Measurements from ENCODE around the gene ZNF41. TPM values are rescaled to one million over a fixed set of nuclear protein-coding genes. Genes with fewer than 3 reads are reported as not detected.
A peak's percentile ranks its signal among the peaks of the same experiment; 100 is the strongest.

The ZNF41 gene
- total and polyA plus RNA-seq, 2 donors (not counting 3 experiments of a cell fraction or from before 2014, with no cell fraction given): 2.9 to 7.5 TPM

- Histone ChIP-seq H3K4me3 (replicated peaks in 1 of 3; ENCODE audit: insufficient read depth in 1 of 3, low read depth in 1 of 3, low read length in 3 of 3) (peak overlapping the region in 2 of 3 experiments; percentile 56 to 66), H3K4me1 (ENCODE audit: control insufficient read depth, extremely low read depth, insufficient read depth, low read length) (peaks cover under 1% of the 10 kb centered on the region), H3K36me3 (ENCODE audit: control insufficient read depth in 2 of 2, extremely low read depth in 1 of 2, insufficient read depth in 2 of 2, low read length in 2 of 2) (no peaks in the 10 kb centered on the region), H3K4me2 (ENCODE audit: insufficient read depth, low read length) (peak overlapping the region; percentile 84), H2AFZ (ENCODE audit: low read depth, low read length) (peak overlapping the region; percentile 93), H3K9ac (replicated peaks; ENCODE audit: extremely low read depth, insufficient read depth, low read length) (peak overlapping the region; percentile 39), H3K9me1 (replicated peaks; ENCODE audit: control insufficient read depth, extremely low read depth, insufficient read depth, low read length) (no peaks in the 10 kb centered on the region), H3K79me2 (ENCODE audit: control insufficient read depth, insufficient read depth, low read length) (no peaks in the 10 kb centered on the region), H3K27ac (ENCODE audit: insufficient read depth, low read depth, low read length) (no peak overlapping the region), H4K20me1 (replicated peaks; ENCODE audit: control insufficient read depth, extremely low read depth, insufficient read depth, low read length) (no peaks in the 10 kb centered on the region), H3K9me3 (replicated peaks; ENCODE audit: control insufficient read depth, insufficient read depth, low read length) (no peaks in the 10 kb centered on the region), H3K27me3 (ENCODE audit: control insufficient read depth in 2 of 2, insufficient read depth in 2 of 2, low read length in 2 of 2) (no peaks in the 10 kb centered on the region)
- peak; percentile 72 for DNase-seq (ENCODE audit: low read depth, low spot score)
- ChIA-PET CTCF (interaction anchor here (0.6 to 6.0 kb wide), 32 partner anchors 8 to 488 kb away, joined by 3 to 101 read pairs (median 4); partner anchors contain the start of genes CFP and USP11), POLR2A (interaction anchor here (0.5 to 1.2 kb wide), 3 partner anchors 138 to 306 kb away, joined by 3 to 4 read pairs (median 3); no protein-coding TSS in a partner anchor)
- intact Hi-C loops (cut with micrococcal nuclease) (loop anchor here (1.0 to 5.0 kb wide), 4 partner anchors 26 to 330 kb away; partner anchors contain the start of genes CDK16, UBA1 and ZNF41), dilution Hi-C loops (cut with MboI; ENCODE audit: extremely low pct_ligation_motif_present, low sequenced_read_pairs) (no loop called here)
- TF ChIP-seq POLR2A (IDR thresholded peaks at IDR 0.05; ENCODE audit: low read depth, low read length) (no peak), EZH2 (IDR thresholded peaks at IDR 0.05; ENCODE audit: borderline replicate concordance, low read depth, low read length, severe bottlenecking) (no peak)
- TF ChIP-seq, protein P1, sequence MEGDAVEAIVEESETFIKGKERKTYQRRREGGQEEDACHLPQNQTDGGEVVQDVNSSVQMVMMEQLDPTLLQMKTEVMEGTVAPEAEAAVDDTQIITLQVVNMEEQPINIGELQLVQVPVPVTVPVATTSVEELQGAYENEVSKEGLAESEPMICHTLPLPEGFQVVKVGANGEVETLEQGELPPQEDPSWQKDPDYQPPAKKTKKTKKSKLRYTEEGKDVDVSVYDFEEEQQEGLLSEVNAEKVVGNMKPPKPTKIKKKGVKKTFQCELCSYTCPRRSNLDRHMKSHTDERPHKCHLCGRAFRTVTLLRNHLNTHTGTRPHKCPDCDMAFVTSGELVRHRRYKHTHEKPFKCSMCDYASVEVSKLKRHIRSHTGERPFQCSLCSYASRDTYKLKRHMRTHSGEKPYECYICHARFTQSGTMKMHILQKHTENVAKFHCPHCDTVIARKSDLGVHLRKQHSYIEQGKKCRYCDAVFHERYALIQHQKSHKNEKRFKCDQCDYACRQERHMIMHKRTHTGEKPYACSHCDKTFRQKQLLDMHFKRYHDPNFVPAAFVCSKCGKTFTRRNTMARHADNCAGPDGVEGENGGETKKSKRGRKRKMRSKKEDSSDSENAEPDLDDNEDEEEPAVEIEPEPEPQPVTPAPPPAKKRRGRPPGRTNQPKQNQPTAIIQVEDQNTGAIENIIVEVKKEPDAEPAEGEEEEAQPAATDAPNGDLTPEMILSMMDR (IDR thresholded peaks at IDR 0.05; ENCODE audit: extremely low read depth in 1 of 2, insufficient read depth in 1 of 2, low read depth in 1 of 2, low read length in 2 of 2): peak; percentile 60 to 87
- FAIRE-seq: peak; percentile 89
- BruUV-seq (replicated peaks): no TSS peak
Measured at GRCh38 chrX:47523297-47523696, 40.3 kb upstream of the ZNF41 start.

DNA sequence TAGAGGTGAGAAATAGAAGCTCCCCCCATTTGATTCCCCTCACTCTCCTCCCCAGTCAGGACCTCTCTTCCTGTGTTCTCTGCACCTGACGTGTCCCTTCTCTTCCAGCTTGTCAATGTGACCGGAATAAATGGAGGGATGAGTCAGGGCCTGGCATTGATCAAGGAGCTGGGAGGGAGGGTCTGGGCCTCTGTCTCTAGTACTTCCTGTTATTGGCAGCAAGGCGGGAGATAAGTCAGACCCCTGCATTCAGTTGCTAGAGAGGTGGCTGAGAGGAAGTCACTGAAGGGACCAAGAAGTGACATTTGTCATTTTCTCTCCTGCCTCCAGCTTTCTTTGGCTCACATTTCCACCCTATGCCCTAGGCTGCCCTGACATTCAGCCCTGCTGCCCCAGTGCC lies 35.1 kb upstream of the ZNF41 start:
- dilution Hi-C loops (cut with MboI; ENCODE audit: extremely low pct_ligation_motif_present, low sequenced_read_pairs): no loop called here
- H3K9me1 ChIP-seq (replicated peaks; ENCODE audit: control insufficient read depth, extremely low read depth, insufficient read depth, low read length): no peaks in the 10 kb centered on the region
- no peak overlapping the region for H3K9ac ChIP-seq (replicated peaks; ENCODE audit: extremely low read depth, insufficient read depth, low read length)
- ChIA-PET POLR2A (no interaction called here), CTCF (interaction anchor here (0.5 to 0.7 kb wide), 2 partner anchors 8 to 21 kb away, joined by 3 read pairs; no protein-coding TSS in a partner anchor)
- intact Hi-C loops (cut with micrococcal nuclease): loop anchor here (2.0 kb wide), 1 partner anchor 205 kb away; no protein-coding TSS in a partner anchor
- H3K4me3 ChIP-seq (replicated peaks in 1 of 3; ENCODE audit: insufficient read depth in 1 of 3, low read depth in 1 of 3, low read length in 3 of 3): no peak overlapping the region
- H3K27me3 ChIP-seq (ENCODE audit: control insufficient read depth in 2 of 2, insufficient read depth in 2 of 2, low read length in 2 of 2): no peaks in the 10 kb centered on the region
- TF ChIP-seq POLR2AphosphoS5 (IDR thresholded peaks at IDR 0.05; ENCODE audit: insufficient read depth, low read depth, low read length) (no peak), FOS (IDR thresholded peaks at IDR 0.05; ENCODE audit: borderline replicate concordance, insufficient read depth, low read length) (no peak), EZH2 (IDR thresholded peaks at IDR 0.05; ENCODE audit: borderline replicate concordance, low read depth, low read length, severe bottlenecking) (no peak), JUN (IDR thresholded peaks at IDR 0.05; ENCODE audit: borderline replicate concordance, insufficient read depth, insufficient read length, low read depth) (no peak), POLR2A (IDR thresholded peaks at IDR 0.05; ENCODE audit: low read depth, low read length) (no peak), GATA2 (IDR thresholded peaks at IDR 0.05; ENCODE audit: insufficient read depth, insufficient read length, low read depth, low read length) (no peak), MYC (IDR thresholded peaks at IDR 0.05; ENCODE audit: low read depth, low read length) (no peak)
- TF ChIP-seq, protein P2, sequence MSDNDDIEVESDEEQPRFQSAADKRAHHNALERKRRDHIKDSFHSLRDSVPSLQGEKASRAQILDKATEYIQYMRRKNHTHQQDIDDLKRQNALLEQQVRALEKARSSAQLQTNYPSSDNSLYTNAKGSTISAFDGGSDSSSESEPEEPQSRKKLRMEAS (IDR thresholded peaks at IDR 0.05; ENCODE audit: insufficient read depth, insufficient read length): no peak
- TF ChIP-seq, protein P1 (IDR thresholded peaks at IDR 0.05; ENCODE audit: extremely low read depth in 1 of 2, insufficient read depth in 1 of 2, low read depth in 1 of 2, low read length in 2 of 2): no peak
- peak; percentile 44 for FAIRE-seq
- no peaks in the 10 kb centered on the region for H3K36me3 ChIP-seq (ENCODE audit: control insufficient read depth in 2 of 2, extremely low read depth in 1 of 2, insufficient read depth in 2 of 2, low read length in 2 of 2)
- H3K4me1 ChIP-seq (ENCODE audit: control insufficient read depth, extremely low read depth, insufficient read depth, low read length): peaks cover 7% of the 10 kb centered on the region
- no peaks in the 10 kb centered on the region for H4K20me1 ChIP-seq (replicated peaks; ENCODE audit: control insufficient read depth, extremely low read depth, insufficient read depth, low read length)
- H3K9me3 ChIP-seq (replicated peaks; ENCODE audit: control insufficient read depth, insufficient read depth, low read length): no peaks in the 10 kb centered on the region
- H3K79me2 ChIP-seq (ENCODE audit: control insufficient read depth, insufficient read depth, low read length): no peaks in the 10 kb centered on the region
- H2AFZ ChIP-seq (ENCODE audit: low read depth, low read length): no peak overlapping the region
- no peak overlapping the region for H3K4me2 ChIP-seq (ENCODE audit: insufficient read depth, low read length)
- DNase-seq (ENCODE audit: low read depth, low spot score): no peak
- BruUV-seq (replicated peaks): no TSS peak
- H3K27ac ChIP-seq (ENCODE audit: insufficient read depth, low read depth, low read length): no peak overlapping the region
